ENCODE measurements around the gene PLET1.
"Not testable (repeated sequence)": the region's sequence is repeated elsewhere in the genome, so short reads cannot be mapped to it uniquely, and the experiment has no call there.

PLET1 gene

GRCh38 chr11:112206071-112206470 lies 54.6 kb downstream of the PLET1 start:
- no peak for DNase-seq

GRCh38 chr11:112200252-112200651 lies 60.4 kb downstream of the PLET1 start:
- DNase-seq, result no peak

GRCh38 chr11:112199101-112199500 lies 61.6 kb downstream of the PLET1 start:
- DNase-seq, result not testable (repeated sequence)
